Loucy (cell line): ENCODE measurements around the gene SAC3D1.

Source experiments
- CTCF ChIP-seq: fragments of 200-600 bp; sonication (generic); conservative IDR thresholded peaks from 2 replicates; pipeline ENCODE4 v1.5.1; 2014; ENCODE audit warnings: mild to moderate bottlenecking, antibody characterized with exemption, low read length
- EZH2phosphoT487 ChIP-seq: fragments of 200-600 bp; IDR thresholded peaks from 2 replicates; pipeline ENCODE4 v1.6.1; 2018; ENCODE audit warnings: antibody characterized with exemption, mild to moderate bottlenecking, moderate library complexity, borderline replicate concordance

GRCh38 chr11:65059523-65059922 lies 18.5 kb downstream of the SAC3D1 start:
- TF ChIP-seq CTCF (no peak), EZH2phosphoT487 (no peak)
